ENCODE data around the gene TBC1D22A.

The TBC1D22A gene

DNA sequence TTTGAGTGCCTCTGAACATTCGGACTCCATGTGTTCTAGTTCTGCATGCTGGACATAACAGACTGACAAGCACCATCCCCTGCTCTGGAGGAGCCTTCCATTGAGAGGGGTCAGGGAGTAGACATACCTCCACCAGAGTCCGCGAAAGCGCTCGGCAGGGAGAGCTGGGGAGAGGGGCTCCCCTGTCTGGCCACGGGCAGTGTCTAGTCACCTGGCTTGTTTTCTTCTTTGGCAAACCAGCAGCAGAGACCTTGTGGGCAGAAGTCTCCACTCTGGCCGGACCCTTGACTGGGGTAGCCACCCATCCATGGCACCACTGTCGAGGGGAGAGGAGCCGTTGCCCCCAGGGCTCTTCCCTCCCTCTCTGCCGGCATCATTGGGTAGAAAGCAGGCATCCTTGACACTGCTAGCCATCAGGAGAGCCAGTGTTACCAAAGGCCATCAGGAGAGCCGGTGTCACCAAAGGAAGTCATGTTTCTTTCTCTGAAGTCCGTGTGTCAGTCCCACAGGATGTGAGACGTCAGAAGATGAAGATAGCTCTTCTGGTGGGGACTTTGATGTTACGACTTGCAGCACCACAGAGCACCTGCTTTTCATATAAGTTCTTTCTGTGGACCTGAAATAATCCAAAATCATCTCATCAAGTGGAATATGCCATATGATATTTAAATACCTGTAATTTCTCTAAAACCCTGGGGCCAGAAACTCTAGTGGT is 305.6 kb downstream of the TBC1D22A start:
- DNase-seq: no peak

- no peak for DNase-seq
Measured at GRCh38 chr22:47068626-47068996, 306.2 kb downstream of the TBC1D22A start.

DNA sequence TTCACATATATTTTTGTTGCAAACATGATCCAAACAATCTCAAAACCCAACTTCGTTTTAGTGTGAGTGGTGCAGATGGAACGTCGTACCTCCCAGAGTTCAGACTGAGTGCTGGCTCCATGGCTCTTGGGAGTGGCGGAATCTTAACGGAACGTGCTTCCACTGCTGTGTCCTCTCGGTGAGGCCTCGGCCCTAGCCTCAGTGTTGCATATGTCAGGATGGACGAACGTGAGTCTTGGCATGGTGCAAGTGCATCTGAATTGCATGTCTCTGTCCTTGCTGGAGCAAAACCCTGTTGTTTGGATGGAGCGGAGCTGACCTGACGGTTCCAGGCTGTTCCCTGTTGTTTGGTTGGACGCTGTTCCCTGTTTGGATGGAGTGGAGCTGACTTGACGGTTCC is 306.8 kb downstream of the TBC1D22A start:
- DNase-seq: no peak

- no peak for DNase-seq
Measured at GRCh38 chr22:47071078-47071806, 308.8 kb downstream of the TBC1D22A start.

GRCh38 chr22:47071807-47072641 is 309.6 kb downstream of the TBC1D22A start:
- no peak for DNase-seq

DNA sequence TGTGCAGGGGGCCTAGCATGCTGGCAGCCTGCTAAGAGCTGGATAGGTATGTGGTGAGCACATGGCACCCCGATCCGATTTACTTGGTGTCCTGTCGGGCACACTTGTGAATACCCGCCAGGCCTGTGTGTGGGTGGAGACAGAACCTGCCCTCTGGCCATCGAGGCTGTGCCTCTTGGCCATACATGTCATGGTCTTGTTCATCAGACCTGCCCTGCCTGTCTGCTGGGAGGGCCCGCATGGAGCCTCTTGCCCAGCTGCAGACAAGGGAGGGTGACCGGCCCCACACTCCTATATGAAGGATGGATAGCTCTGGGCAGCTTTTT is 310.2 kb downstream of the TBC1D22A start:
- DNase-seq: no peak

DNA sequence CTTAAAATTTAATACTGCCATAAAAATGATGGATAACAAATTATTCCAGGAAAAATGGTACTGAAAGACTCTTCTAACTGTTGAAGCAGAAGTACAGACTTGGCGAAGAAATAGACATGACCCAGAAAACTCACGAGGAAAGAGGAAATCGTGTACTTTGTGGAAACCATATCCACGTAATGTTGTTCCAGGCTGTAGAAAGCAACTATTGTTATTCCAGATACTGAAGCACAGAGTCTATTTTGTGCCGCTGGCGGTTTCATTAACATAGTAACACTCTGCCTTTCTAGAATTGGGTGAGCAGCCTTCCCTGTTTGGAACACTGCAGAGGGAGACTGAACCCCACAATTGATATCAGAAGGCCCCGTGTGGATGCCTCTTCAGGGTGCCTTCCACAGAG is 310.6 kb downstream of the TBC1D22A start:
- no peak for DNase-seq

DNA sequence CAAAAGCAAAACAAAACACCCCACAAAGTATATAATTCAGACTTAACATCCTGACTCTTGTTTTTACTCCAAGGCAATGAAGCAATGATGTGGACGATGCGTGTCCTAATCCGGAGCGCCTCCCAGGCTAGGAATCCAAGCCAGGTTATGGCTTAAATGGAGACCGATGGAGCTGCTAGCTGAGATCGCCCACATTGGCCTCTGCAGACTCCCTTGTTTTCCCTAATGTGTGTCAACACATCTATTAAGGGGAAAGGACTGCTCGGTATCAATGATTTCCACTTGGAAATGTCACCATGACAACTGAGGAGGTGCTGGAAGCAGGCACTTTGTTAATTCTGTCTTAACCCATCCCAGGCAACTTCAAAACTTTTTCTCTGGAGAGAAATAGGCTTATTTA is 311.7 kb downstream of the TBC1D22A start:
- DNase-seq: no peak

- DNase-seq: no peak
Measured at GRCh38 chr22:47075568-47075967, 313.1 kb downstream of the TBC1D22A start.

DNA sequence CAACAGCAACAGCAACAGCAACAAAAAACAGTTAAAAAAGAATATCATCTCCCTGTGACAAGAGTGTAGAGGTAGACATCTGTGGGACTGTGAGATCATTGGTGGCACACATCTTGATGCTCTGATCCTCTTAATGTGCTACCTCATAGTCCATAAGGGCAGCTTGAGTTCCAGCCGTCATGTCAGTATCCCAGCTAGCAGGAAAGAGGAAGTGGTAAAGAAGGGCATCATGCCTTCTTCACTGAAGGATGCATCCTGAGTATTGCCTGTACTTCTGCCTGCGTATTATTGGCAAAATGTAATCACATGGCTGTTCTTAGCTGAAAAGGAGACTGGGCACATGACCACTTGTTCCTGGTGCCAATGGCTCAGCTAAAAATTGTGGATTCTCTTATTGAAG is 314.3 kb downstream of the TBC1D22A start:
- DNase-seq: no peak

DNA sequence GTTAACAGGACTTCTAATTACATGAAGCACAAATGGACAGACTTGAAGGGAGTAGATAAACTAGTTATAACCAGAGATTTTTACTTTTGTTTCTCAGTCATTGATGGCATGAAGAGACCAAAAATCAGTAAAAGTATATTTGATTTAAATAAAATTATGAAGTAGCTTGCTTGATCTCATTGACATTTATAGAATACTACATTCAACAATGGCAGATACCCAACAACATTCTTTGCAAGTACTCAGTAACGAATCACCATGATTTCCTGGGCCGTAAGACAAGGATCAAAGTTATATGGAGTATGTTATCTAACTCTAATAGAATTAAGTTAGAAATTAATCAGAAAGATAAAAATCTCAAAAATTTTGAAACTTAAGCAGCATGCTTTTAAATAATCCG is 317.6 kb downstream of the TBC1D22A start:
- DNase-seq: no peak

DNA sequence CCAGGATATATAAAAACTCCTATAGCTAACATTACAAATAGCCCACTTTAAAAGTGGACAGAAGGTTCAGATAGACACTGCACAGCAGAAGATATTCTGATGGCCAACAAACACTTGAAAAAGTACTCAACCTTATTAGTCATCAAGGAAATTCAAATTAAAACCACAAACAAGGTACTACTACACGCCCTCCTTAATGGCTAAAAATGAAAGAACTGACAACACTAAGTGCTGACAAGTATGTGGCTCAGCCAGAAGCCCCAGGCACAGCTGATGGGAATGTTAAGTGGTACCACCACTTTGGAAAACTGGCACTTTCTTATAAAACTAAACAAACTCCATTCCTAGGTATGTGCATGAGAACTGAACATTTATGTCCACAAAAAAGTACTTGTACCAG is 320.1 kb downstream of the TBC1D22A start:
- no peak for DNase-seq

GRCh38 chr22:47083379-47083986 is 321.0 kb downstream of the TBC1D22A start:
- DNase-seq: no peak

DNA sequence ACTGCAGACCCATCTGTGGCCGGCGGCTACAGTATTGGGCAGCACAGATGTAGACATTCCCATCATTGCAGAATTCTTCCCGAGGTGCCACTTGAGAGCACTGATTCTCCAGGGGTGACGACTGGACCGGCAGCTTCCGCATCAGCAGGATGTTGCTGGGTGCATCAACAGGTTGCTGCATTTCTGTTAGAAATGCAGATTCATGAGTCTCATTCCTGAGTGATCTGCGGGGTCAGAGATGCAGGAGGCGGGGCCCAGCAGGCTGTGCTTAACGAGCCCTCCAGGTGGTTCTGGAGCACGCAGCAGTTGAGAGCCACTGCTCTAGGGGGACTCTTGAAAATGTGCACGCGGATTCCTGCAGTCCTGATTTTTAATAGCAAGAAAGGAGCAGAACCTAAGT is 321.8 kb downstream of the TBC1D22A start:
- DNase-seq: no peak

GRCh38 chr22:47086596-47087248 is 324.3 kb downstream of the TBC1D22A start:
- DNase-seq: no peak

DNA sequence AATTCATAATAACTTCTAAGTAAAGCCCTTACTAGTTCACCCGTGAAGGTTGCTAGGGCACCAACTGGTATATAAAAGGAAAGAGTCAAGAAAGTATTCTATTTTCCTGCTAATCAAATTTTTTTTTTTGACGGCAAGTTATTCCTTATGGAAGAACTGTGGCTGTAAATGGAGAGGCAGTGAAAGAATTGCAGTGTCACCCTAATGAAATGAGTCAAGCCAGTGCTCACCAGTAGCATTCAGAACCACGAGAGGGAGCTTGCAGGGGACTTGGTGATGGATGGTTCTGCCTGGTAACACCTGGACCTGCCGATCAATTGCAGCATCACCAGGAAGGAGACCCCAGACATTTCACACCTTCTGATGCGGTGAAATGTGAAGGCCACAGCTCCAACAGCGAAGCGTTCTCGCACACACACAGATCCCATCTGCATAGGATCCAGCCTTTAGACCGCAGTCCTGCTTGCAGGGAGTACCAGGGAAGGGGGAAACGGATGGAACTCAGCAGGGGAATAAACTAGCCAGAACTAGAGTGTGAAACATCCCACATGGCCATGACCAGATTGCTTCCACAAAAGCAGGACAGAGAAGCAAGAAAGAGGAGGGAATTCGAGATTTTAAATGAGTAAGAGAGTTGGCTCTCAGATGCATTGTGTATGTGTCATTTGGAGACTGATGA is 326.2 kb downstream of the TBC1D22A start:
- DNase-seq: no peak

DNA sequence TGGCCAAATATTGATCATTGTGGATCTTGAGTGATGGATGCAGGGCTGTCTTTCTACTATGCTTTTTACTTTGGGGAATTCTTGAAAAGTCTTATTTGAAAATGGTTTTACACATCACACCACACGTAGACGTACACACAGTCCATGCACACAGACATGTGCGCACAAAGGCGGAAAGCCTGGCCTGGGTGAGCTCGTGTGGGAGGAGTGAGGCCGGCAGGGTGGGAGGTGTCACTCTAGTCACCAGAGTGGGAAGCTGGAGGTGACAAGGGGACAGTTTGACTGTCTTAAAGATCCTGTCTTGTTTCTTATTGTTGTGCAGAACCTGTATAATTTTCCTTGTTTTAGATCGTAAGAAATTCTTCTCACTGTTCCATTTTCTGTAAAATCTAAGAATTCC is 326.9 kb downstream of the TBC1D22A start:
- DNase-seq: no peak

- DNase-seq: no peak
Measured at GRCh38 chr22:47089796-47090460, 327.5 kb downstream of the TBC1D22A start.

DNA sequence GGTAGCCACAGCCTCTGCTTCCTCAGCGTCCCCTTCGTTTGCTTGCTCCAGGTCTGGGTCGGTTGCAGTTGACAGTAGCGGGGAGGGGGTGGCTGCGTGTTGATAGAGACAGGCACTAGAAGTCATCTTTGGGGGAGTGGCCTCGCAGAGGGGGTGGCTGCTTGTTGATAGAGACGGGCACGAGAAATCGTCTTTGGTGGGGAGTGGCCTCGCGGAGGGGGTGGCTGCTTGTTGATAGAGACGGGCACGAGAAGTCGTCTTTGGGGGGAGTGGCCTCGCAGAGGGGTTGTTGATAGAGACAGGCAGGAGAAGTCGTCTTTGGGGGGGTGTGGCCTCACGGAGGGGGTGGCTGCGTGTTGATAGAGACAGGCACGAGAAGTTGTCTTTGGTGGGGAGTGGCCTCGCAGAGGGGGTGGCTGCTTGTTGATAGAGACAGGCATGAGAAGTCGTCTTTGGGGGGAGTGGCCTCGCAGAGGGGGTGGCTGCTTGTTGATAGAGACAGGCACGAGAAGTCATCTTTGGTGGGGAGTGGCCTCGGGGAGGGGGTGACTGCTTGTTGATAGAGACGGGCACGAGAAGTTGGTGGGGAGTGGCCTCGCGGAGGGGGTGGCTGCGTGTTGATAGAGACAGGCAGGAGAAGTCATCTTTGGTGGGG is 328.3 kb downstream of the TBC1D22A start:
- no peak for DNase-seq

GRCh38 chr22:47091246-47091651 is 328.8 kb downstream of the TBC1D22A start:
- DNase-seq: no peak
